Mesothelial cell of epicardium (in vitro differentiated cells): ENCODE data around the gene FCGR2B. TPM values are rescaled to one million over a fixed set of nuclear protein-coding genes. Genes with fewer than 3 reads are reported as not detected.
"Not testable (repeated sequence)": the region's sequence is repeated elsewhere in the genome, so short reads cannot be mapped to it uniquely, and the experiment has no call there.

Experiments used
- DNase-seq, 2 experiments: peaks; one replicate each; pipeline ENCODE4 v3.0.0; 2021; ENCODE audit warnings: low spot score in 2 of 2; ENCODE audit not compliant: unreplicated experiment in 2 of 2
- H3K27ac Mint-ChIP-seq: 2 replicates; pipeline ENCODE4 v1.8.0; 2021; ENCODE audit warnings: mixed read lengths
- H3K27me3 Mint-ChIP-seq: 2 replicates; pipeline ENCODE4 v1.8.0; 2021; ENCODE audit warnings: low read depth, mixed read lengths
- H3K36me3 Mint-ChIP-seq: 2 replicates; pipeline ENCODE4 v1.8.0; 2021; ENCODE audit warnings: mixed read lengths
- H3K4me1 Mint-ChIP-seq: 2 replicates; pipeline ENCODE4 v1.8.0; 2021; ENCODE audit warnings: mixed read lengths
- H3K4me3 Mint-ChIP-seq: 2 replicates; pipeline ENCODE4 v1.8.0; 2021; ENCODE audit warnings: mild to moderate bottlenecking, moderate library complexity, mixed read lengths
- H3K9me3 Mint-ChIP-seq: 2 replicates; pipeline ENCODE4 v1.8.0; 2021; ENCODE audit warnings: mixed read lengths
- CTCF ChIP-seq: fragments of 200-600 bp; sonication (generic); IDR thresholded peaks from one replicate; pipeline ENCODE4 v1.5.0; 2021; ENCODE audit warnings: antibody characterized with exemption; ENCODE audit not compliant: unreplicated experiment
- total RNA-seq: library from RNA; stranded (reverse); gene quantifications from 3 replicates; pipeline ENCODE4 v1.2.1, GENCODE V29; 2021

The FCGR2B gene
- total RNA-seq, 1 donor from 2014 or later, result not detected

GRCh38 chr1:161720956-161721737, 58.2 kb downstream of the FCGR2B start, which contains the start of gene FCRLB:
Gene FCRLB, plus strand, starts transcription at chr1:161721544. Its CDS starts 1,129 bp downstream, at chr1:161722673.
- DNase-seq, result no peak
- no peaks in the 10 kb centered on the region for H3K9me3 Mint-ChIP-seq
- H3K27me3 Mint-ChIP-seq, result peaks cover 76% of the 10 kb centered on the region
- H3K27ac Mint-ChIP-seq, result no peak within 1 kb of the TSS
- TF ChIP-seq CTCF, result no peak
- peaks cover 10% of the 10 kb centered on the region for H3K4me1 Mint-ChIP-seq
- no peaks in the 10 kb centered on the region for H3K36me3 Mint-ChIP-seq
- no peak within 1 kb of the TSS for H3K4me3 Mint-ChIP-seq

GRCh38 chr1:161721738-161722343, 58.9 kb downstream of the FCGR2B start:
- H3K27me3 Mint-ChIP-seq, result peaks cover 69% of the 10 kb centered on the region
- H3K4me3 Mint-ChIP-seq, result no peak overlapping the region
- H3K4me1 Mint-ChIP-seq, result peaks cover 11% of the 10 kb centered on the region
- TF ChIP-seq CTCF, result no peak
- no peak for DNase-seq
- no peaks in the 10 kb centered on the region for H3K9me3 Mint-ChIP-seq
- no peaks in the 10 kb centered on the region for H3K36me3 Mint-ChIP-seq
- no peak overlapping the region for H3K27ac Mint-ChIP-seq

- DNase-seq, result no peak
- Mint-ChIP-seq H3K36me3 (no peaks in the 10 kb centered on the region), H3K27me3 (peaks cover 64% of the 10 kb centered on the region), H3K9me3 (no peaks in the 10 kb centered on the region), H3K27ac (no peak overlapping the region), H3K4me3 (no peak overlapping the region), H3K4me1 (peaks cover 11% of the 10 kb centered on the region)
- TF ChIP-seq CTCF, result no peak
Measured at GRCh38 chr1:161722406-161722805, 59.5 kb downstream of the FCGR2B start.

- peak overlapping the region; percentile 38 for H3K4me3 Mint-ChIP-seq
- no peaks in the 10 kb centered on the region for H3K36me3 Mint-ChIP-seq
Measured at GRCh38 chr1:161723459-161724141, 60.7 kb downstream of the FCGR2B start.

GRCh38 chr1:161725258-161725907, 62.4 kb downstream of the FCGR2B start:
- Mint-ChIP-seq H3K27ac (peak overlapping the region; percentile 87), H3K4me3 (peak overlapping the region; percentile 86), H3K4me1 (peaks cover 31% of the 10 kb centered on the region), H3K27me3 (peaks cover 43% of the 10 kb centered on the region)
- not testable (repeated sequence) for H3K9me3 Mint-ChIP-seq, H3K36me3 Mint-ChIP-seq, DNase-seq

More at GRCh38 chr1:161723459-161724141, 60.7 kb downstream of the FCGR2B start:
- no peak overlapping the region for H3K27ac Mint-ChIP-seq
- H3K9me3 Mint-ChIP-seq, result no peaks in the 10 kb centered on the region
- peaks cover 17% of the 10 kb centered on the region for H3K4me1 Mint-ChIP-seq
- peaks cover 58% of the 10 kb centered on the region for H3K27me3 Mint-ChIP-seq
- TF ChIP-seq CTCF, result no peak
- DNase-seq, result no peak
